Lung (tissue), 12 donors: Measurements from ENCODE around the gene TEX2. TPM values are rescaled to one million over a fixed set of nuclear protein-coding genes. Genes with fewer than 3 reads are reported as not detected.

Source experiments
- ATAC-seq: fragments of 200-7000 bp; cut with Tn5 transposase; one replicate; pipeline ENCODE4 v1.9.1; 2020; ENCODE audit warnings: moderate number of reproducible peaks; ENCODE audit not compliant: insufficient read depth, low FRiP score
- DNase-seq, 3 donors: peaks; one replicate each; pipeline ENCODE4 v3.0.0-alpha.2; 2013 to 2017
- H3K27ac ChIP-seq, 2 donors: one replicate each; pipeline ENCODE4 v1.5.1; 2013; ENCODE audit warnings: mild to moderate bottlenecking in 2 of 2, moderate library complexity in 2 of 2, control low read depth in 1 of 2, inconsistent platforms in 1 of 2, low read depth in 1 of 2, low read length in 1 of 2
- H3K27me3 ChIP-seq, 3 donors: one replicate each; pipeline ENCODE4 v1.5.1; 2013; ENCODE audit warnings: low read length in 2 of 3; ENCODE audit not compliant: control insufficient read depth in 3 of 3, insufficient read depth in 3 of 3
- H3K36me3 ChIP-seq, 4 donors: one replicate each; pipeline ENCODE4 v1.5.1; 2013; ENCODE audit warnings: low read length in 4 of 4, mild to moderate bottlenecking in 1 of 4, moderate library complexity in 1 of 4; ENCODE audit not compliant: control insufficient read depth in 4 of 4, insufficient read depth in 4 of 4
- H3K4me1 ChIP-seq, 5 donors: one replicate each; pipeline ENCODE4 v1.5.1; 2013; ENCODE audit warnings: low read length in 5 of 5, mild to moderate bottlenecking in 2 of 5, moderate library complexity in 1 of 5; ENCODE audit not compliant: control insufficient read depth in 5 of 5, insufficient read depth in 5 of 5
- H3K4me3 ChIP-seq: one replicate; pipeline ENCODE4 v1.5.1; 2013; ENCODE audit warnings: mild to moderate bottlenecking, control low read depth, moderate library complexity
- H3K9ac ChIP-seq, 2 donors: one replicate each; pipeline ENCODE4 v1.5.1; 2013; ENCODE audit warnings: low read length in 2 of 2, control low read depth in 1 of 2; ENCODE audit not compliant: insufficient read depth in 1 of 2
- H3K9me3 ChIP-seq, 4 donors: one replicate each; pipeline ENCODE4 v1.5.1; 2013; ENCODE audit warnings: low read length in 3 of 4, mild to moderate bottlenecking in 1 of 4, moderate library complexity in 1 of 4; ENCODE audit not compliant: control insufficient read depth in 4 of 4, insufficient read depth in 3 of 4
- CTCF ChIP-seq: IDR thresholded peaks from 2 replicates; pipeline ENCODE4 v1.5.1; 2012; ENCODE audit warnings: mild to moderate bottlenecking; ENCODE audit errors: control extremely low read depth, extremely low read depth
- WGBS, 2 donors: extraction: QIAGEN DNeasy Blood & Tissue Kit; methylation state at CpG; one replicate each; pipeline ENCODE4 v1.1.7; 2013; 5-methylcytosine and 5-hydroxymethylcytosine counted together
- polyA plus RNA-seq, 2 donors: library from polyadenylated mRNA; stranded (reverse); fragments of 200-250 nt; gene quantifications; one replicate each; pipeline ENCODE4 v1.2.1, GENCODE V29; 2013
- total RNA-seq, 2 donors: library from RNA; depleted of rRNA in 1 of 2; stranded (reverse); fragments of >200 nt in 1 of 2; gene quantifications; one replicate each; pipeline ENCODE4 v1.2.1, GENCODE V29; 2014 to 2021
- donor health status: control.
- donor health status: control.
- donor health status: Bipolar disorder and iron deficiency.
- donor health status: healthy.
- donor health status: DM: yes; HTN: yes; CAD: no.

Gene TEX2
- total and polyA plus RNA-seq, 4 donors = 10.0 to 42.8 (median 28.8) TPM

GRCh38 chr17:64202683-64203344 lies 60.2 kb downstream of the TEX2 start:
- Histone ChIP-seq H3K4me1 (peaks cover 6 to 19% (median 8%) of the 10 kb centered on the region in 5 donors), H3K27ac (peak overlapping the region in 1 of 2 donors; percentile 69), H3K4me3 (no peak overlapping the region), H3K9ac (no peak overlapping the region), H3K27me3 (no peaks in the 10 kb centered on the region), H3K9me3 (no peaks in the 10 kb centered on the region), H3K36me3 (no peaks in the 10 kb centered on the region)
- DNase-seq (no peak), ATAC-seq (no peak)
- 82 to 88% methylated on average over 5 of the region's 5 CpGs for WGBS, 2 donors
- no peak for TF ChIP-seq CTCF

GRCh38 chr17:64200080-64201032 lies 62.7 kb downstream of the TEX2 start:
- H3K27ac ChIP-seq = peak overlapping the region in 1 of 2 donors; percentile 5
- no peaks in the 10 kb centered on the region for H3K36me3 ChIP-seq
- TF ChIP-seq CTCF = no peak
- no peak overlapping the region for H3K4me3 ChIP-seq
- no peaks in the 10 kb centered on the region for H3K9me3 ChIP-seq
- peak in 2 of 3 donors; percentile 29 to 67 for DNase-seq
- peaks cover 4 to 25% (median 7%) of the 10 kb centered on the region in 5 donors for H3K4me1 ChIP-seq
- no peak overlapping the region for H3K9ac ChIP-seq
- no peak for ATAC-seq
- H3K27me3 ChIP-seq = no peaks in the 10 kb centered on the region
- WGBS, 2 donors = 60 to 74% methylated on average over 3 of the region's 3 CpGs

GRCh38 chr17:64198331-64199090 lies 64.5 kb downstream of the TEX2 start:
- DNase-seq (no peak), ATAC-seq (no peak)
- WGBS, 2 donors = 92 to 97% methylated on average over 5 of the region's 5 CpGs
- Histone ChIP-seq H3K9me3 (no peaks in the 10 kb centered on the region), H3K9ac (no peak overlapping the region), H3K27ac (no peak overlapping the region), H3K4me3 (no peak overlapping the region), H3K4me1 (peaks cover 4 to 23% (median 7%) of the 10 kb centered on the region in 5 donors), H3K36me3 (peaks cover 0 to under 1% (median 0%) of the 10 kb centered on the region in 4 donors), H3K27me3 (no peaks in the 10 kb centered on the region)
- no peak for TF ChIP-seq CTCF
